Uterus (tissue), 2 donors: ENCODE measurements around the gene RHBG.

Experiments
- CTCF ChIP-seq, 4 experiments: fragments of 200-600 bp in 2 of 4; fragments of 450-650 bp in 2 of 4; sonication (generic) in 2 of 4; IDR thresholded peaks; one replicate each; pipeline ENCODE4 v1.5.1; 2016 to 2019; ENCODE audit warnings: antibody characterized with exemption in 4 of 4, mild to moderate bottlenecking in 2 of 4, moderate library complexity in 1 of 4
- POLR2A ChIP-seq, 2 donors: fragments of 450-650 bp; IDR thresholded peaks; one replicate each; pipeline ENCODE4 v1.6.1; 2016; ENCODE audit warnings: antibody characterized with exemption in 2 of 2, mild to moderate bottlenecking in 1 of 2, moderate library complexity in 1 of 2

DNA sequence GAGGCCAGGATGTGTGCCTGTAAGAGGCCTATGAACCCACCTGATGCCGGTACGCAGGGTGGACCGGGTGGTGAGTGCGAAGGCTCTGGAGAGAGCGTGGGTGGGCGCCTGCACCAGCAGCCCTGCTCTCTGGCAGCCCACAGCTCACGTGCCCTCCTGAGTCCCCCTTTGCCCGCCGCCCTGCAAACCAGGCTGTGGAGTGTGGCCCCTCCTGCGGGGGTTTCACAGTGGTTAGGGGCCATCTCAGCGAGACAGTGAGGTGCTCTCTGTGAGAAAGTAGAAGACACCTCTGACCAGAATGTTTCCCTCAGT lies 22.3 kb downstream of the RHBG start:
- TF ChIP-seq CTCF (IDR thresholded peaks at IDR 0.05) (no peak), POLR2A (IDR thresholded peaks at IDR 0.05) (no peak)
